Measurements from ENCODE around the gene ATP6V0A1. TPM values are rescaled to one million over a fixed set of nuclear protein-coding genes. Genes with fewer than 3 reads are reported as not detected.
"Not testable (repeated sequence)": the region's sequence is repeated elsewhere in the genome, so short reads cannot be mapped to it uniquely, and the experiment has no call there.

Gene ATP6V0A1
- total RNA-seq, 1 donor from 2014 or later, result 11.4 TPM

DNA sequence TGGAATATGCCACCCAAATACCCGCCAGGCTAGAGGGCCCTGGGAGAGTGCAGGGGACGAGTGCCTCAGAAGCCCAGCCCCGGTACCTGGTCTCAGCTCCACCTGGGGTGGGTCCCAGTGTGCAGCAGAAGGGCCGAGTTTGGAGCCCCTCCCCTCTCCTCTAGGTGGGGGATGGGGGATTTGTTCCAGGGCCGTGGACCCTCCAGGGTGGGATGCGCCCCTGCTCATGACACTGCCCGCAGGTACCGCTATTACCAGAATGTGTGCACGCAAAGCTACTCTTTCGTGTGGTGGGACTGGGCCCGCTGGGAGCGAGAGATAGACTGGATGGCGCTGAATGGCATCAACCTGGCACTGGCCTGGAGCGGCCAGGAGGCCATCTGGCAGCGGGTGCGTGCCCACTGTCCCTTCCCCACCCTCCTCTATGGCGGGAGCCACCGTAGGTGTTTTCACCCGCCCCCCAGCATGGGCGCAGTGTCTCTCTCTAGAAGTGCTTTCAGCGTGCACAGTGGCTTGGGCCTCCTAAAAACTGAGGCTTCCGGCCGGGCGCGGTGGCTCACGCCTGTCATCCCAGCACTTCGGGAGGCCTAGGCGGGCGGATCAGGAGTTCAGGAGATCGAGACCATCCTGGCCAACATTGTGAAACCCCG, 78.6 kb downstream of the ATP6V0A1 start:
- intact Hi-C loops (cut with micrococcal nuclease), result loop anchor here (10.0 kb wide), 1 partner anchor 352 kb away; the partner anchor contains the start of genes HCRT and KCNH4

DNA sequence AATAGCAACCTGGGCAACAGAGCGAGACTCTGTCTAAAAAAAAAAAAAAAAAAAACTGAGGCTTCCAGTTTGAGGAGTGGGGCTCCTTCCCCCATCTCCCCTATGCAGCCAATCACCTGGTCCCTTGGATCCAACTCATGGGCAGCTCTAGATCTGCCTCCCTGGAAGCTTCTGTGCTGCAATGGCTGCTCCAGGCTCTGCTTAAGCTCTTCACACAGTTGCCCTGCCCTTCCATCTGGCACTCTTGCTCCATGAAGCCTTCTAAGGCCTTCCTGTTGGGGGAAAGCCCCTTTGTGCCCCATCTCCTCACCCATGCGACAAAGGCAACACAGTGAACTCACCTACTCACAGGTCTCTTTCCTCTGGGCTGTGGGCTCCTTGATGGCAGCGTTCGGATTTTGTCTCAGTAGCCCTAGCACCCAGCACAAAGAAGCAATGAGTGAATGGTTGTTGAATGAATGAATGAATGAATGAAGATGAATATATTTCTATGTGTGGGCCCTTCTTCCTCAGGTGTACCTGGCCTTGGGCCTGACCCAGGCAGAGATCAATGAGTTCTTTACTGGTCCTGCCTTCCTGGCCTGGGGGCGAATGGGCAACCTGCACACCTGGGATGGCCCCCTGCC, 79.3 kb downstream of the ATP6V0A1 start:
- intact Hi-C loops (cut with micrococcal nuclease), result loop anchor here (10.0 kb wide), 1 partner anchor 353 kb away; the partner anchor contains the start of genes HCRT and KCNH4

GRCh38 chr17:42538482-42538881, 79.8 kb downstream of the ATP6V0A1 start:
- intact Hi-C loops (cut with micrococcal nuclease), result loop anchor here (10.0 kb wide), 1 partner anchor 354 kb away; the partner anchor contains the start of genes HCRT and KCNH4

- intact Hi-C loops (cut with micrococcal nuclease), result not testable (repeated sequence)
Observed at GRCh38 chr17:42540558-42540957, 81.9 kb downstream of the ATP6V0A1 start.

- intact Hi-C loops (cut with micrococcal nuclease), result no loop called here
Observed at GRCh38 chr17:42541041-42541833, 82.6 kb downstream of the ATP6V0A1 start.

GRCh38 chr17:42543190-42544079, 84.8 kb downstream of the ATP6V0A1 start:
- intact Hi-C loops (cut with micrococcal nuclease), result no loop called here

GRCh38 chr17:42544874-42545283, 86.2 kb downstream of the ATP6V0A1 start:
- intact Hi-C loops (cut with micrococcal nuclease), result no loop called here

- intact Hi-C loops (cut with micrococcal nuclease), result not testable (repeated sequence)
Observed at GRCh38 chr17:42545755-42546505, 87.3 kb downstream of the ATP6V0A1 start.

DNA sequence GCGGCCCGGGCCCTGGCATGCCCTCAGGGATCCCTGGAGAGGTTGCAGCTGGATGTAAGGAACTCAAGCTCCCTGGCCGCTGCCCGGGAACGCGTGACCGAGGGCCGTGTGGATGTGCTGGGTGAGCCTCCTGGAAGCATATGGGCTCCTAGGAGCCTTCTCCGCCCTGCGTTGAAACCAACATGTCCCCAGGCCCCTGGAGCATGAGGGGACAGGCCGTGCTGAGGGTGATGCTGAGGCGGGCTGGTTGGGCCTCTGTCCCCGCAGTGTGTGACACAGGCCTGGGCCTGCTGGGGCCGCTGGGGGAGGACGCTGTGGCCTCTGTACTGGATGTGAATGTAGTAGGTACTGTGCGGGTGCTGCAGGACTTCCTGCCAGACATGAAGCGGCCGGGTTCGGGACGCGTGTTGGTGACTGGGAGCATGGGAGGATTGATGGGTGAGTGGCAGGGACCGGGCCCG, 88.4 kb downstream of the ATP6V0A1 start:
- intact Hi-C loops (cut with micrococcal nuclease), result no loop called here

DNA sequence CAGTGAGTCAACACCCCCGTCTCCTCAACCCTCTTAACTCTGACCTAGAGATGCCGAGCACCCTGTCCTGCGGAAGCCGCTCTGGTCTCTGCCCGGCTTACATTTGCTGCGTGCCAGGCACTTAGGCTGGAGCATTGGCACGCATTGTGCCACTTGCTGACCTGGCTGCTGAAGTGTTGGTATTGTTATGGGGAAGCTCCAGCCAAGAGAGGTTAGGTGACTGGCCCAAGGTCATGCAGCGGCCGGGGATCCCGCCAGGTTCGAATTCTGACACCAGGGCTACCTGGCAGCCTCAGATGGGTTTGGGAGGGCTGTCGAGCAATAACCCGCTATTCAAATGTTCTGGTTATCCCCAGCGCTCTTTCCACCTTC, 89.0 kb downstream of the ATP6V0A1 start:
- intact Hi-C loops (cut with micrococcal nuclease), result no loop called here

GRCh38 chr17:42548070-42548837, 89.6 kb downstream of the ATP6V0A1 start:
- intact Hi-C loops (cut with micrococcal nuclease), result no loop called here

- intact Hi-C loops (cut with micrococcal nuclease), result no loop called here
Observed at GRCh38 chr17:42548993-42549755, 90.5 kb downstream of the ATP6V0A1 start.

DNA sequence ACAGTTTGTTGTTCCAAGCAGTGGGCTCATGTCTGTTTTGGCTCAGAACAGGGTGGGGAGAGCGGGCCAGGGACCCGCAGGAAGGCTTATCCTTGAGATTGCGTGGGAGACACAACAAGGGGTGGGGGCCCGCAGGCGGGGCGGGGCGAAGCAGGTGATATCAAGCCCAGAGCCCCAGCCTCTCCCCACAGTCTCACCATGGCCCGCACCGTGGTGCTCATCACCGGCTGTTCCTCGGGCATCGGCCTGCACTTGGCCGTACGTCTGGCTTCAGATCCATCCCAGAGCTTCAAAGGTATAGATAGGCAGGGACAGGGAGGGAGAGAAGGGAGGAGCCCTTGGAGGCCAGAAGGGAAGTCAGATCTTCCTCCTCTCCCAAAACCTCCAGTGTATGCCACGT, 94.1 kb downstream of the ATP6V0A1 start, which contains the start of gene HSD17B1:
HSD17B1 (plus strand) TSS at position 188 of the 400 bp plus-strand sequence; CDS start at position 199, 11 bp downstream.
- intact Hi-C loops (cut with micrococcal nuclease), result not testable (repeated sequence)

GRCh38 chr17:42553161-42553818, 94.6 kb downstream of the ATP6V0A1 start:
- intact Hi-C loops (cut with micrococcal nuclease), result no loop called here

DNA sequence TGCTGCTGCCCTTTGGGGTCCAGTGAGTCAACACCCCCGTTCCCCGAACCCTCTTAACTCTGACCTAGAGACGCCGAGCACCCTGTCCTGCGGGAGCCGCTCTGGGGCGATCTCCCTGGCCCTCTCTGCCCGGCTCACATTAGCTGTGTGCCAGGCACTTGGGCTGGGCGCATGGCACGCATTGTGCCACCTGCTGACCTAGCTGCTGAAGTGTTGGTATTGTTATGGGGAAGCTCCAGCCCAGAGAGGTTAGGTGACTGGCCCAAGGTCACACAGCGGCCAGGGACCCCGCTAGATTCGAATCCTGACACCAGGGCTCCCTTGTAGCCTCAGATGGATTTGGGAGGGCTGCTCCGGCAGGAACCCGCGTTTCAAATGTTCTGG, 95.2 kb downstream of the ATP6V0A1 start:
- intact Hi-C loops (cut with micrococcal nuclease), result loop anchor here (2.0 kb wide), 1 partner anchor 55 kb away; the partner anchor contains the start of genes RETREG3 and TUBG1

DNA sequence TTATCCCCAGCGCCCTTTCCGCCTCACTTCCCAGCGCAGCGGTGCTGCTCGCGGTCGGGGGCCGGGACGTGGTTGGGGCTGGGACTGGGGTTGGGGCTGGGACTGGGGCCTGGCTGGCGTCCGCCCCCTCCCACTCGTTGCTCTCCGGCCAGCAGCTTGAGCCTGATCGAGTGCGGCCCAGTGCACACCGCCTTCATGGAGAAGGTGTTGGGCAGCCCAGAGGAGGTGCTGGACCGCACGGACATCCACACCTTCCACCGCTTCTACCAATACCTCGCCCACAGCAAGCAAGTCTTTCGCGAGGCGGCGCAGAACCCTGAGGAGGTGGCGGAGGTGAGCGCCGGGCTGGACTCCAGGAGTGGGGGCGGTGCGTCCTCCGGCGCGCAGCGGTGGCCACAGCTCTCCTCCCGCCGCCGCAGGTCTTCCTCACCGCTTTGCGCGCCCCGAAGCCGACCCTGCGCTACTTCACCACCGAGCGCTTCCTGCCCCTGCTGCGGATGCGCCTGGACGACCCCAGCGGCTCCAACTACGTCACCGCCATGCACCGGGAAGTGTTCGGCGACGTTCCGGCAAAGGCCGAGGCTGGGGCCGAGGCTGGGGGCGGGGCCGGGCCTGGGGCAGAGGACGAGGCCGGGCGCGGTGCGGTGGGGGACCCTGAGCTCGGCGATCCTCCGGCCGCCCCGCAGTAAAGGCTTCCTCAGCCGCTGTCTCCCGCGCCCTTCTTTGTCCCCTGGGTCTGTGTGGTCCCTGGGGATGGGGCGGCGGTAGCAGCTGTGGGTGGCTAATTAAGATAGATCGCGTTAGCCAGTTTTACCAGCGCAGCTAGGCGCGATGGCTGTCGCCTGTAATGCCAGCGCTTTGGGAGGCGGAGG, 95.8 kb downstream of the ATP6V0A1 start:
- intact Hi-C loops (cut with micrococcal nuclease), result loop anchor here (2.0 kb wide), 1 partner anchor 54 kb away; the partner anchor contains the start of genes RETREG3 and TUBG1
